NCI-H82 treated with DMSO at 0.1 percent for 48 hours (cell line): ENCODE measurements around the gene ZC3H7A.
A peak's percentile ranks its signal among the peaks of the same experiment; 100 is the strongest.
"Not testable (repeated sequence)": the region's sequence is repeated elsewhere in the genome, so short reads cannot be mapped to it uniquely, and the experiment has no call there.

ENCODE experiments used
- DNase-seq: peaks from one replicate; lab custom pipeline; 2025; ENCODE audit not compliant: unreplicated experiment; lab: John Stamatoyannopoulos, UW

ZC3H7A gene

DNA sequence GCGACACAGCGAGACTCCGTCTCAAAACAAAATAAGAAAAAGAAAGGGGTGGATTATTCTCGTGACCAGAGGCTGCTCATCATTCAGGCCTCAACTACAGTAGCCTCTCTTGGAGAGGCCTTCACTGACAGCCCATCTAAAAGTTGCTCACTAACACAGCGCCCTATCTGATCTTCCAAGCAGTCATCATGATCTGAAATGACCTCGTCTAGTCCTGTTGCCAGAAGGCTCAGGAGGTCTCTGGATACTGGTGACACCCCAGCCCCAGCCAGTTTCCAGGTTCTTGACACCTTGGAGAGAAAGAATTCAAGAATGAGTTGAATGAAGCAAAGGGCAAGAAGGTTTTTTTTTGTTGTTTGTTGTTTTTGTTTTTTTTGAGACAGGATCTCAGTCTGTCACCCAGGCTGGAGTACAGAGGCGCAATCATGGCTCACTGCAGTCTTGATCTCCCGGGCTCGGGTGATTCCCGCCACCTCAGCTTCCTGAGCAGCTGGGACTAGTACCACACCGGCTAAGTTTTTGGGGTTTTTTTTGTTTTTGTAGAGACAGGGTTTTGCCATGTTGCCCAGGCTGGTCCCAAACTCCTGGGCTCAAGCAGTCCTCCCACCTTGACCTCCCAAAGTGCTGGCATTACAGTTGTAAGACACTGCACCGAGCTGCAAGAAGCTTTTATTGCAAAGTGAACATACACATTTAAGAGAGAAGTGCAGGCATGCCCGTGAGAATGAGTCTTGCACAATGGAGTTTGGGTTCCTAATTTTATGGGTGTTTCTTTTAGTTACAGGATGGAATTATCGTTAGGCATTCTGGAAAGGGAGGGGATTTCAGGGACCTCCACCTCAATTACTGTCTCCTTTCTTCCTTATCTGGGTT is 2.7 kb upstream of the ZC3H7A start:
- DNase-seq: no peak

DNA sequence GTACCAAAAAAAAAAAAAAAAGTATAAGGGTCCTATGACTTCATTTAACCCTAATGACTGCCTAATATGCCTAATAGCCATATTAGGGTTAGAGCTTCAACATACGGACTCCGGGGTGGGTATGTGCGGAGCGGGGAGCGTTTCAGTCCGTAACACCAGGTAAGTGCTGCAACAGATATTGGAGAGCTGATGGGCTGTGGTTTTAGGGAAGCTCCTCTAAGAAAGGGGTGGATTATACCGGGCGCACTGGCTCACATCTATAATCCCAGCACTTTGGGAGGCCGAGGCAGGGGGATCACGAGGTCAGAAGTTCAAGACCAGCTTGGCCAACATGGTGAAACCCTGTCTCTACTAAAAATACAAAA is 1.9 kb upstream of the ZC3H7A start:
- DNase-seq: no peak

DNA sequence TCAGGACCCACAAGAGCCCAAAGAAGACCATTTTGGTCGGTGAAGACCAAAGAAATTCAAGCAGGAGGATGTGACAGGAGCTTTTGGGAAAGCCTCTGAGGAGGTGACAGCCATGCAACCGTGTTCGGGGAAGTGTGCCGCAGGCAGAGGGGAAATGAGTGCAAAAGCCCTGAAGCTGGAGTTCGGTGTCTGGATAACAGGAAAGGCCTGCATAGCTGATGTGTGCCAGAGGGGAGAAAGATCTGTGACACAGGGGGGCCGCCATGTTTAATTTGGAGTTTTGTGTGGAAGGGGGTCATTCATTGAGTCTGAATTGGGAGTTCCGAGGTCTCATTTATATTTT is 870 bp upstream of the ZC3H7A start:
- DNase-seq: no peak

DNA sequence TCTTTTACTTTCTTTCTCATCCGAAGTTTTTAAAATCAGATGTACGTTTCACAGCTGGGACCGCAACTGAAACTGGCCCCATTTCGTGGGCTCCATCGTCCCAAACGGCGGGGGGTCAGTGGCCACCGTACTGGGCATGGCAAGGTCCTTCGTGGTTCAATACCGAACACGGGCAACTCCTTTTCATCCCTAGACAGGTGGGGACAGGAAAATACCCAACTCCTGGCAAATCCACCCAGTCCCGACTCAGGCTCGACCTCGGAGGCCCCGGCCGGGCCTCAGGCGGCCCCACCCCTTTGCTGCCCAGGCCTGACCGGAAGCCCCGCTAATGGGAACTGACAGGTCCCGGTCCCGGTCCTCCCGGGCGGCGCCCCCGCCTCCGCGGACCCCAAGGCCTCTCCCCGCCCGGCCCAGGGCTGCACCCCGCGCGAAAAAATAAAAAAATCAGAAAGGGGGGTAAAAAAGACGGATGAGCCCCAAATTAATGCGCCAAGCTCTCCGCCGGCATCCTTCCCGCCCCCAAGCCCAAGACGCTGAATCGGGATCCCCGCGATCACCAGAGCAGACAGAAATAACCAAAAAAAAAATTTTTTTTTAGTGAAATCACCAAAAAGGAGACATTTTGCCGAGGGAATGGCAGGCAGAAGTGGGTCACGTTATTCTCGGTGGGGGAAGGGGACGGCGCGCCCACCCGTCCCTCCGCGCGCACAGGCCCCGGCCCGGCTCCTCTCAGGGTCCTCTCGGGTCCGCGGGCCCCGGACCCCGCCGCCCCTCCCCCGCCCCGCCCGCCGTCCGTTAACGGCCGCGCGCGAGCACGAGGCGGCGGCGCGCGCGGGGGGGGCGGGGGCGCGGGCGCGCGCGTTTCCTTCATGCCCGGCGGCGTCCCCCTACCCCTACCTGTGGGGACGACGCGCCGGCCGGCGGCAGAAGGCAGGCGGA is 562 bp downstream of the ZC3H7A start:
- DNase-seq: no peak

DNA sequence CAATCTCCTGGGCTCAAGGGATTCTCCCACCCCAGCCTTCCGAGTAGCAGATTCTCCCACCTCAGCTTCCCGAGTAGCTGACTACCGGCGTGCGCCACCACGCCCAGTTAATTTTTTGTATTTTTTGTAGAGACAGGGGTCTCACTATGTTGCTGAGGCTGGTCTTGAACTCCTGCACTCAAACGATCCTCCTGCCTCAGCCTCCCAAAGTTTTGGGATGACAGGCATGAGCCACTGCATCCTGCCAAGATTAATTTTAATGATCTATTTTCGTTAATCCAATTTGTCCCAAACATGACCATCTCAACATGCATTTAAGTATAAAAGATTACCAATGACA is 1.2 kb downstream of the ZC3H7A start:
- DNase-seq: no peak

DNA sequence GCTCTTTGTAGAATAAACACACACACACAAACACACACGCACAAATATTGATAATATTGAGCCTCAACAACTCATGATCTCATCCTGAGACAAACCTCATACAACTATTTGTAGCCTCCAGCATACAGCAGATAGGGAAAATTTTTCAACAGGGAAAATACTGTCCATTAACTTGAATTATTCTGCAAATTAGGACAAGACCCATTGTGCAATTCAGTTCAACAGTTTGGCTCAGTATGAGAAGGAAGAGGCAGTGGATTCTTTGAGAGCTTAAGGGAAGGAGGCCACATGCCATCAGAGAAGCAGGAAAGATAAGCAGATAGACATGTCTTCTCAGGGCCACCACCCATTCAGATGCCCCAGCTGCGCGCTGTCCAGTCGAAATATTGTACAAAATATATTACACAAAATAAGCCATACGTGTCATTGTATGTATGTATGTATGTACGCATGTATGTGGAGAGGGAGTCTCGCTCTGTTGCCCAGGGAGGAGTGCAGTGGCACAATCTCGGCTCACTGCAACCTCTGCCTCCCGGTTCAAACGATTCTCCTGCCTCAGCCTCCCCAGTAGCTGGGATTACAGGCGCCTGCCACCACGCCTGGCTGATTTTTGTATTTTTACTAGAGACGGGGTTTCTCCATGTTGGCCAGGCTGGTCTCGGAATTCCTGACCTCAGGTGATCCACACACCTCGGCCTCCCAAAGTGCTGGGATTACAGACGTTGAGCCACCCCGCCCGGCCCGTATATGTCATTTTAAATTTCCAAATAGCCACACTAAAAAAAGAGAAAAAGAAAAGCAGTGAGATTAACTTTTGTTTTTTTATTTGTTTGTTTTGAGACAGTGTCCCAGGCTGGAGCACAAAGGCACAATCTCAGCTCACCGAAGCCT is 1.8 kb downstream of the ZC3H7A start:
- no peak for DNase-seq

DNA sequence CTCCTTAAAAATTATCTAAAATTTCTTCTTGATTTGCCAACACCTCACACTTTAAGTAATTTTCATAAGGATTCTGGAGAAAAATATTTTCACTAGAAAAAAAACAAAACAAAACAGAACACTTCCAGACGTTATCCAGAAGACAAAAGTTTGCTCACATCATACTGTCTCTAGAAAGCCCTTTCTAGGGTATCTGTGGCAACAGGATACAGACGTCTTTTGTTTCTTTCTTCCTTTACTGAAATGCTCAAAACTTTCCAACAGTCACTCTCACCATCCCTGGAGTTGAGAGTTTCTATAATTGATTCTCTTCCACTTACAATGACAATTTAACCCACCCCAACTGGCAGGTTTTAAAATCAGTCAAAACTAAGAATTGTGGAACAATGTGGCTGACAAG is 2.6 kb downstream of the ZC3H7A start:
- no peak for DNase-seq

DNA sequence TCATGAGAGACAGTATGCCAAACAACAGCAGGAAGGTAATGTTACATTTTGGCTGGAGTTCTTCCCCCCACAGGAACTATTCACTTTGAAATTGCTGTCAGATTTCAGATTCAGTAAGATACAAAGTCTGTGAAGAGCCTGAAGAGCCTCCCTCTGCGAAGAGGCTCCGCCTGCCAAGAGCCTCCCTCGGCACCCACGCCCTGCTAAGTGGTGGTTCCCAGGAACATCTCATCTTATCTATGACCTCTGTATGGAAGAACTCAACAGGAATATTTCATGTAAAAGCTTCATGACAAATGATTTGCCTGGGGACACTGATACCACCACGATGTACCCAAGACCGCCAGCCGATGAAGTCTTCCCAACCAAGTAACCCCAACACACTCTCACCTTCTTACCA is 3.2 kb downstream of the ZC3H7A start:
- no peak for DNase-seq

DNA sequence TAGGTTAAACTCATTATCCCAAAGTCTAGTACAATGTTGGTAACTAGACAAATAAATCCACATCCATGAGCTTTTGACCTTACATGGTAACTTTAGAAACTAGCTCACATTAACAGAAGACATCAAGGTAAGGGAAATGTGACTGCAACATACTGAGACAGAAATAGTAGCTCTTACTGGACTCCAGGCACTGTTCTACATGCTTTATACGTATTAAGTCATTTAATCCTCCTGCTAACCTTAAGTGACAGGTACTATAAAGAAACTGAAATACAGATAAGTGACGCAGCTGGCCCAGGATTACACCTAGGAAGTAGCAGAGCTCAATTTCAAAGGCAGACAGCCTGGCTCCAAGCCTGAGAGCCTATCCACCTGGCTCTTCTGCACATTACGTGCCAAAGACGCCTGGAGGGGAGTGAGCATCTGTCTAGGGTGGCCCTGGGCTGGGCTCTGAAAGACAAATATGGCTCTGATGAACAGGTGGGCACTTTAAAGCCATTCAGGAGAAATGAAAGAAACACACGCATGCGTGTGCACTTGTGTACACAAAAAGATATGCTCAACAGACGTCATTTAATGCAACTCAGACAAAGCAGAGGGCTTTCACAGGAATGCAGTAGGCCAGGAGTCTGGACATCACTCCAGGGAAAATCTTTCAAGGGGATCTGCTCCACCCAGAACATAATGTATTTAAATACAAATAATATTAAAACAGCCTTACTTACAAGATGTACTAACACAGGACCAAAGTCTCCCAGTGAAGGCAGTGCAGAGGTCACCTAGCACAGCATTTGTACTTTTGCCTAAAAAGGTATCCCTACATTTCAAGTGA is 4.4 kb downstream of the ZC3H7A start:
- peak; percentile 91 for DNase-seq

DNA sequence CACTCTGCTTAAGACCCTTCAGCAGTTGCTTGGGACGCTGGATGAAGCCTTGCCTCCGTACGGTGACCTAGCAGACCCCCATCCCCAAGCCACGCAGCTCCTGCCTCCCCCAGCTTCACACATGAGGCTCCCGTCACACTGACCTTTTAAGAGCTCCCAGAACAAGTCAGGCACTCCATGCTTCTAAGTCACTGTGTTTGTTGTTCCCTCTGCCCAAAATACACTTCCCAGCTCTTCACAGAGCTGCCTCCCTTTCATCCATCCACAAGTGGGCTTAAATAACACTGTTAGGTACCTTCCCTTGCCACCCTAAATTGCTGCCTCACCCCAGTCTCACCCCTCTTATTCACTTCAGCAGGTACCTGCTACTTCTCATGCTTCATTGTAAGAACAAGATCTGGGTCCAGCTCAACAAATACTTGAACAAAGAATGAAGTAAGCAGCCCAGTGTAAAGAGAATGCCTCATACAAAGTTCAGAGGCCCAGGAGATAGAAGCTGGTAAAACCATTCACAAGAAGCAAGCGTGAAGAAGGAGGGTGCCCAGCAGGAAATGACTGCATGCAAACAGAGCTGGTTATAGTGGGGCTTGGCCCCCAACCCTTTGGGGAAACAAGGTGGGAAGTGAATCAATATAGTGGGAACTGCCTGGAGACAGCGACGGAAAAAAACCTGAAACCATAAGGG is 5.8 kb downstream of the ZC3H7A start:
- no peak for DNase-seq

DNA sequence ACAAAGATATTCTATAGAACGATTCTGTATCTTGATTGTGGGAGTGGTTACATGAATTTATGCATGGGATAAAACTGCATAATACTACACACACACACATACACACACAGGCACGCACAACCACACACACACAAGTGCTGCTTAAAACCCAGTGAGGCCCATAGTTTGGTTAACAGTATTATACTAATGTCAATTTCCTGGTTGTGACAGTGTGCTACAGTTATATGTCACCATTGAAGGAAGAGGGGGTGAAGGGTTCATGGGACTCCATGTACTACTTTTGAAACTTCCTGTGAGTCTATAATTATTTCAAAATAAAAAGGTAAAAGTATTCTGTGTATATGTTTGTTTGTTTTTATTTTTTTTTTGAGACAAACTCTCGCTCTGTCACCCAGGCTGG is 8.1 kb downstream of the ZC3H7A start:
- DNase-seq: no peak

DNA sequence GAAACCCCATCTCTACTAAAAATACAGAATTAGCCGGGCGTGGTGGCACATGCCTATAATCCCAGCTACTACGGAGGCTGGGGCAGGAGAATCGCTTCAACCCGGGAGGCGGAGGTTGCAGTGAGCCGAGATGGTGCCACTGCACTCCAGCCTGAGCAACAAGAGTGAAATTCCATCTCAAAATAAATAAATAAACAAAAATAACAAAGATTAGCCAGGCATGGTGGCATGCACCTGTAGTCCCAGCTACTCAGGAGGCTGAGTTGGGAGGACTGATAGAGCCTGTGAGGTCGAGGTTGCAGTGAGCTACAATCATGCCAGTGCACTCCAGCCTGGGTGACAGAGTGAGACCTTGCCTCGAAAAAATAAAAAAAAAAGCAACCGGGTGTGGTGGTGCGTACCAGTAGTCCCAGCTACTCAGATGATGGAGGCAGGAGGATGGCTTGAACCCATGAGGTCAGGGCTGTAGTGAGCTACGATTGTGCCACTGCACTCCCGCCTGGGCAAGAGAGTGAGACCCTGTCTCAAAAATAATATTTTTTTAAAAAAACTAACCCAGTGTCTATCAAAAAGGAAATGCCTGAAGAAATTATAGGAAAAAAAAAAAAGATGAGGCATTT is 12.0 kb downstream of the ZC3H7A start:
- DNase-seq: not testable (repeated sequence)

DNA sequence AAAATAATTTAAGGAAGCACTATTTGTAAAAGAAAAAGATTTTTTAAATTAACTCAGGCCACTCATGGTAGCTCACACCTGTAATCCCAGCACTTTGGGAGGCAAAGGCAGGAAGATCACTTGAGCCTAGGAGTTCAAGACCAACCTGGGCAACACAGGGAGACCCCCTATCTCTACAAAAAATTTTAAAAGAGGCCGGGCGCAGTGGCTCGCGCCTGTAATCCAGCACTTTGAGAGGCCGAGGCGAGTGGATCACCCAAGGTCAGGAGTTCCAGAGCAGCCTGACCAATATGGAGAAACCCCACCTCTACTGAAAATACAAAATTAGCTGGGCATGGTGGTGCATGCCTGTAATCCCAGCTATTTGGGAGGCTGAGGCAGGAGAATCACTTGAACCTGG is 12.7 kb downstream of the ZC3H7A start:
- not testable (repeated sequence) for DNase-seq

DNA sequence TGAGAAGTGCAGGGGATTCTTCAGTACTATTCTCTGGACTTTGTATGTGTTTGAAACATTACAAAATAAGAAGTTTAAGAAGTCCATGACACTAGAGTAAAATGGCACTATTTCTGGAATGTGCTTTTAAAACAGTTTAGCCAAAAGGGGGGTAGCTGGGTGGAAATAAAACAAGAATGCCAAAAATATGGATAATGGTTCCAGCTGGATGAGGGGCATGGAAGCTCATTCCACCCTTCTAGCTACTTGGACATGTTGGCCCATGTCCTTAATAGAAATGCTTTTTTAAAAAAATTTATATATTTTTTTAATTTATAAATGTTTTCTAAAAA is 13.1 kb downstream of the ZC3H7A start:
- DNase-seq: no peak

DNA sequence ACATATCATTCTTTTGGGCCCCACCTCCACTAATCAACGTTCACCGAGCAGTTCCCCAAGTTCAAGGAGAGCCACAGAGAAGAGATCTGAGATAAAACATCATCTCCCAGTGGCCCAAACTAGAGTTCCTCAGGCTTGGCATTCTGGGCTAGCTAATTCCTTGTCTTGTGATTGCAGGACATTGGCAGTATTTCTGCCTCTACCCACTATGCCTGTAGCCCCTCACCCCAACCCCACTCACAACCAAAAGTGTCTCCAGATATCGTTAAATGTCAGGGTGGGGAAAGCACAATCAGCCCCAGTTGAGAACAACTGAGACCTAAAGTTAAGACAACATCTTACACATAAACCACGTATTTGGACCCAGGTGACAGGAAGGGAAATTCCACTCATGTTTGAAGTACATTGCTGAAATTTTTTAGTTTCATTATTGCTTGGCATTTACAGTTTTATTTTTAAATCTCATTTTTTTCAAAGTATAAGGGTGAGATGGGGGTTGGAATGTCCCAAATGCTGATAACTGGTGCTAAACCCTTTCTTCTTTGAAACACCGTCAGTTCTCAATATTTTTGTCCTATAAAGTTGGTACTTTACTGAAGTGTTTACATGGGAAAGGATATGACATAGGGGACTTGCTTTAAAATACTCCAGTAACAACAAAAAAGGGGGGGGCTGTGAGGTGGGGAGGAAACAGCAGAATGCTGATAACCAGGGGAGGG is 13.6 kb downstream of the ZC3H7A start:
- no peak for DNase-seq

DNA sequence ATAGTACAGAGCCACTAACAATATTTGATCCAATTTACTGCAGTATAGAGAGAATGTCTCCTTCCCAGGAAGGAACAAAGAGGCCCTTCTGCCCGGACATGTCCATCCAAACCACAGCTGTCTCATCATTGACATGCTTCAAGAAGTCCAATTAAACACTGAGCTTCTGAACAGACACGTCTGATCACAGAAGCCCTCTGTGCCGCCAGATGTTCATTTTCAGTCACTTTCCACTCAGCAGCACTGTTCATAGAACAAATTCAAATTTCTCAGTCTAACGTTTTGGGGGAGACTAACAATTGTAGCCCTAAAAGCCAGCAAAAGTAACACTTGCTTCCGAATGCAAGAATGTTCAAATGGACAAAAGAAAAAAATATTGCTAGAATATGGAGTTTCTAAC is 15.3 kb downstream of the ZC3H7A start:
- peak; percentile 73 for DNase-seq

DNA sequence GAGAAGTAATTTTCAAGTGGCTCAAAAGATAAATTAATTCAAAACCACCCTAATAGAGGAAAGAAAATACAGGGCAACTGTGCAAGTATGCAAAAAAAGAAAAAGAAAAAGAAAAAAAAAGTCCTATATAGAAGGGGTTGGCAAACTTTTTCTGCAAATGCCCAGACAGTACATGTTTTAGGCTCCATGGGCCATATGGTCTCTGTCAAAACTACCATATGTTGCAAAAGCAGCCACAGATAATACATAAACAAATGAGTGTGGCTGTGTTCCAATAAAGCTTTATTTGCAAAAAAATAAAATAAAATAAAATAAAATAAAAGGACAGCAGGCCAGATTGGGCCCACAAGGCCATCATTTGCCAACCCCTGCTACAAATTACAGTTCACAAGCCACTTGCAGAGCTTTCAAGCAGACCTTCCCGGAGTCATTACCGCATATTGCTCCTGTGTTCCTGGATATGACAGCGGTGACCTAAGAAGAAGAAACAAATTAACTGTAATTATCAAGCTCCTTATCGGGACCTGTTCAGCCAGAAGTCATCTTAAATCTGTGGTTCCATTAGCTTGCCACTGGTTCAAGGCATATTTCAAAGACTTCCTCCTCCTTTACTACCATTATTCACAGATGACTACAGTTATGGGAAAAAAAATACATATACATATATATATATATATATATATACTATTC is 15.9 kb downstream of the ZC3H7A start:
- DNase-seq: peak; percentile 46

DNA sequence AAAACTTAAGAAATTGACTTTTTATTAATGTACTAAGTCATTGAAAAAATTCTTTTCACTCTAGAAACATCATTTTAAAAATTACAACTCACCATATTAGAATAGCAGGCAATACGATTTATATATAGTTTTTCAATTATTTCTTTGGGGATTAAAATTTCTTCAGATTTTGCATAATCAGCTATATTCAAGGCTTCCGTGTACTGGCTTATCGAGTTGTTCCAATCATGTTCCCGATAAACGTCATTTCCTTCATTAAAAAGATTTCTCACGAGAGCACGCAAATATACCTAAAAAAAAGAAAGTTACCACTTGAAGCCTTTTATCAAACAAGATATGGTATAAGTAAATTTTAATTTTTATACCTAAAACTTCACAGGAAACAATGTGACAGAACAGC is 18.0 kb downstream of the ZC3H7A start:
- DNase-seq: no peak
